NCI-H2107 treated with DMSO at 0.1 percent for 48 hours (cell line): ENCODE results near the gene GTF3C1.
"Not testable (repeated sequence)": the region's sequence is repeated elsewhere in the genome, so short reads cannot be mapped to it uniquely, and the experiment has no call there.

ENCODE experiments used
- DNase-seq: peaks from one replicate; lab custom pipeline; 2025; ENCODE audit not compliant: unreplicated experiment; lab: John Stamatoyannopoulos, UW

Gene GTF3C1

DNA sequence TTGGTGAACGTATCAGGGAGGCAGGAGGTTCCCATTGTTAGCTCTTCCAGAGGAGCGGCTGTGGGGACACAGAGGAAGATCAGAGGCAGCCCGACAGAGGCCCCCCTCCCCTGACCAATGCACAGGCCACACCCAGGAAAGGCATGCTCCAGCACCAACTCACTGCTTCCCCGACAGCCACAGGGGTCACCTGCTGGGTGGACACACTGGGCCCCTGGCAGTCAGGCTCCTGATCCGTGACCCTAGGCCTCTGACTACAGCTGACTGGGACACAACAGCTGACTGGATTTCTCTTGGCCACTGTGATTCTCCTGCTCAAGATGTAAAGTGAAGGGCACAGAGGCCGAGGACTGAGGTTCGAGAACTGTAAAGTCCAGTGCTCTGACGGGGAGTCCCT, 84.2 kb downstream of the GTF3C1 start:
- no peak for DNase-seq

DNA sequence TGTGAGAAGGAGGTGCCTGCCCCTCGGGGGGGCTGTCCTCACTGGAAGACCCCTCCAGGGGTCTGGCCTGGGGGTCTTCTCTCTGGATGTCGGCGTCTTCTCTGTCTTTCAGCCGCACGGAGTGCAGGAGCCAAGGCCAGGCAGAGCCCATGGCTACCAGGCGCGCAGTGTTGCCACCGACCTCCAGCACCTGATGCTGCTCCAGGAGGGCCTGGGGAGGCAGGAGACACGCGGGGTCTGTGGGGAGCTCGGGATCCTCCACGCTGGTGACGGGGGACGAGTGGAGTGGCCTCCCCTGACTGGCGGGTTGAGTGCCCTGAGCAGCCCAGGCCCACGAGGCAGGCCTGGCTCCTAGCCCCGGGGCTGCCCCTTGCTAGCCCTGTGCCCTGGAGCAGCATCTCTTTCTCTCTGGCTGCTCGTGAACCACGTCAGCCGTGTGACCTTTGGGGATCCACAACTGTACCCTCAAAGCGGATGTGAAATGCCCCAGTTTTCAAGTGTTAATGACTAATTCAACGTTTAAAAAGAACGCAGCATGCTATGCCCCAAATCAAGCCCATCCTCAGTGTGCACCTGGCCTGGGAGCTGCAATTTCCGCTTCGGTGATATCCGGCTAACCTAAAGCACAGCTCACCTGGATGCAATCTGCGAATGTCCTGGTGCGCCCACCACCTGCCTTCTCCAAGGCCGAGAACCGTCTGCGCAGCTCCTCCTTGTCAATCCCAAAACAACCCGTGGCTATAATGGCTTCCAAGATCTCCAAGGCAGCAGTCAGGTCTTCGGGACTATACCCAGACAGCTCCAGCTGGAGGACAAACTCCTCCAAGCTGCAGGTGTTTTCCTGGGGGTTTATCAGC, 84.9 kb downstream of the GTF3C1 start:
- no peak for DNase-seq

DNA sequence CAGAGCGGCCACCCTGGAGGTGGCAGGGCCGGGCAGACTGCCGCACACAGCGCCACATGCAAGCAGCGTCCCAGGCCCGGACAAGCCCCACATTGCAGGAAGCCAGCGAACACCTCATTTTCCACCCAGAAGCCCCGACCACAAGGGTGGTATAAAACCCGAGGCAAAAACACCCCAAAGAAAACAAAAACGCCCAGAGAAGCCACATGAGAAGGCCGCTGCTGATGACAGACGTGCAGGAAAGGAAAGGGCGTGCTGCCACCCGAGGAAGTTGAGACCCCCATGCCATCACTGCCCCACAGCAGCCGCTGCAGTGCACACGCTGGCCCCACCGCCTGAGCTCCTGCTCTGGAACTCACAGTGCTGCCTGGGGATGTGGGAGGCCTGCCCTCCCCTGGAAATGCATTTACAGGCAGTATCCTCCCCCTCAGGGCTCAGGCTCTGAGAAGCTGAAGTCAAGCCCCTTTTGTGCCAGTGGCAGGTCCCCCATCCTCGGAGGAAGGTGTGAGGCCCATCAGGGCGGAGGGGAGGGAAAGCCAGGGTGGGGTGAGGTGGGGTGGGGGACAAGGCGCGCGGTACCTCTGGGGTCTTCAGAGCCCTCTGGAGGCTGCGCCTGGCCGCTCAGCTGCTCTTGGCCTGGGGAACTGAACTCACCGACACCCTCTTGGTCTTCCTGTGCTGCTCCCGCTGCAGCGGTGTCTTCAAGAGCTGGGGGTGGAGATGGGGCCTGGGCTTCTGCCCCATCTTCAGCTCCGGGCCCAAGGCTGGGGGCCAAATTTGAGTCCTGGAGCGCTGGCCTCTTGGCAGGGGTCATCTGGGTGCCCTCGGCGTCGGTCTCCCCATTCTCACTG, 85.7 kb downstream of the GTF3C1 start:
- DNase-seq = no peak

DNA sequence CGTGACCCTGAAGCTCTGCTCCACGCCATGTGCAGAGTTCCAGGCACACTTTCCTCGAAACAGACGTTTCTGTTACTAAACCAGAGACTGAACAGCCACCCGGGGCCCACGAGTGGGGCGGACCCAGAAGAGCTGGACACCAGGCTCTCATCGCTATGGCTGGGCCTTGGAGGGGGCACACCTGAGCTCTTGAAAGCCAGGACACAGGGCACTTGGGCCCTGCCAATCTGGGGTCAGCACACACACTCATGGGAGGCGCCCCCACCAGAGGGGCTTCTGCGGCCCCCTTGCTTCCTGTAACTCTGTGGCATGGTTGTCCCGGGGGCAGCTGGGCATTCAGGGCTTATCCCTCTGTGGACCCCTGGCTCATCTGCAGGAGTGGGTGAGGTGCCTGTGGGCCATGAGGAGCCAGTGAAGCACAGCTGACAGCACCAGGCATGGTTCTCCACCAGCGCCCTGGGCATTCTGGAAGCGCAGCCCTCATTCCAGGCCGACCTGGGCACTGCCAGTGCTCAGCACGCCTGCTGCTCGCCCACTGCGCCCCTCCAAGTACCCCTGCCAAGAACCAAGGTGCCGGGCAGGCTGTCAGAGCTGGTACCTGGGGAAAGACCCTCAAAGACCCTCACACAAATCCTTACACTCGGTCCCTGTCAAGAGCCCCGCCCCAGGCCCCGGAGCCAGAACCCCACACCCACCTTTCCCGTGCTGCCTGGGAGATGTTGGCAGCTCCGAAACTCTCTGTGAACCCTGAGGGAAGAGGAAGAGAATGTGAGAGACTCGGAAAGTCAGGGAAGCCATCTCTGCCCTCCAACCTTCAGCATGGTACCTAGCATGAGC, 86.6 kb downstream of the GTF3C1 start:
- no peak for DNase-seq

DNA sequence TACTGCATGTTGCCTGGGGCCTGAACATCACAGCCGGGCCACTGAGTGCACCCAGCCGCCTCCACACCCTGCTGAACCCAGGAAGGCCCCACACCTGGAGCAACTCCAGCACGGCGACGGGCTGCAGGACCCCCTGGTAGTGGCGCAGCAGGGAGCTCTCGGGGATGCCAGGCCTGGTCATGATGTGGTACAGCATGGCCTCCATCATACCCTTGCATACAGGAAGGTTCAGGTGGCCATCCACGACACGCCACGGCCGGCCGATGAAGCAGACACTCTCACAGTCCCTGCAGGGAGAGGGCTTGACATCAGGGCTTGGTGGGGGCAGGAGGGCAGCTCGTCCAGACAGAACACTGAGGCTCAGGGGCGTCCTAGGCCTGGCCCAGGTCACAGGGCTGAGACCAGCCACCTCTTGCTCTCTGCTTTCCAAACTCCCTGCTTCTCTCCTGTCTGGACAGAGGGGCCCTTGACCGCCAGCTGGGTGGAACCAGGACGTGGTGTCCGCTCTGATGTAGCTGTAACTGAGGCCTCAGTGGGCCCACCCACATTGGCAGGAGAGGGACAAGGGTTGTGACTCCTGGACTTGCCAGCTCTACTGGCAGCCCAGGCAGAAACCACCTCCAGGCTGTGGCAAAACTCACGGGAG, 87.4 kb downstream of the GTF3C1 start:
- DNase-seq = no peak

DNA sequence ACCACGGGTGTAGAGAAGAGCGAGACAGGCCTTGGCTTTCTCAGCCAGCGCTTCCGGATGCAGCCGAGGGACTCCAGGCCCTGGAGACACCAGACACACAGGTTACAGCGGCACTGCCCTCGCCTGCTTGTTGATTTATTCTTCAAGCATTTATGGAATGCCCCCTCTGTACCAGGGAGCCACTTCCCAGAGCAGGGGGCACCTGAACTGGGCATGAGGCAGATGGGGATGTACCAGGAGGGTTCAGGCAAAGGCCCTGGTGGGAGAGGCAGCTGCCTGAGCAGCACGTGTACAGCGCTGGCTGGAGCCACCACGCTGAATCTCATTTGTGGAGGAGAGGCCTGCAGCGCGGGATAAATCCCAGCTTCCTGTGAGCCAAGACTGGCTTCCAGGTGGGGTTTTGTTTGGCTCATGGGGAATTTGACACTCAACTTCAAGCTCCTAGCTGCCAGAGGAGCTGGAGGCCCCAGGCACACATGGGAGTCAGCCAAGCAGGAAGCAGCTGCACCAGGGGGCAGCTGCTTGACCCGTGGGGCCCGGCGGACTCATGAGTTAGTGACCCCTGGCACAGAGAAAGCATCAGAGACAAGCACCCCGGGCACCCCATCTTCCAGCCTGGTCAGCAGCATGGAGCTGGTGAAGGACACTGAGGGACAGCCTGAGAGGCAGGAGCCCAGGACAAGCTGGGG, 88.1 kb downstream of the GTF3C1 start:
- peak; percentile 45 for DNase-seq

DNA sequence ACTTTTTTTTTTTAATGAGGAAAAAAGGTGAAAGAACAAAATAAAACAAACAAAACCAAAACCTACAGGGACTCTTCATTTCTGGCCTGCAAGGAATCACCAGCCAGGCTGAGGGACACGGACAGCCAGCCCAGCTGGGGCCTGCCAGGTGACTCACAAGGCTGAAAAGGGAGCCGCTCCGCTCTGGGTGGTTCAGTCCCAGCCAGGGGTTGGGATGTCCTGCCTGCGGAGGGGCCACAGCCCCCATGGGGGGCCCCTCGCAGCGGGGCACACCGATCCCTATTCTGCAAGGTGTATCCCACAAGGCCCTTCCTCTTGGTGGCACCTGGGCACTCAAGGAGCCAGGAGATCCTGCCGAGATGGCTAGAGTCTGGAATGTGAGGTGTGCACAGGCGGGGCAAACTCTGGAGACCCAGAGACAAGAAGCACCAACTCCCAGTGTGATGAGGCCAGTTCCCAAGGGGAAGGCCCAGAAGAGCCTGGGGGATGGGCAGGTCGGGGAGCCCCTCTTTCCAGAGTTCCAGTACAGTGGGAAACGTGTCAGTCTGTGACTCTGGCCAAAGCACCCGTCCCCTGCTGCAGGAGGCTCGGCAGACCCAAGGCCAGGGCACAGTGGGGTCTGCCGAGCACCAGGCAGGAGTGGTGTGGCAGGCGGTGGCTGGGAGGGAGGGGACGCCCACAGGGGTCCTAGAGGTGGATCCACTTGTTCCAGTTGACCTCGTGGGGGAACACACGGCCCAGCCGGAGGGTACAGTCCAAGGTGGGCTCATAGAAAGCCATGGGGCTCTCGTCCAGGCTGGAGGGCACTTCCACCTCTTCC, 88.8 kb downstream of the GTF3C1 start:
- DNase-seq = no peak

DNA sequence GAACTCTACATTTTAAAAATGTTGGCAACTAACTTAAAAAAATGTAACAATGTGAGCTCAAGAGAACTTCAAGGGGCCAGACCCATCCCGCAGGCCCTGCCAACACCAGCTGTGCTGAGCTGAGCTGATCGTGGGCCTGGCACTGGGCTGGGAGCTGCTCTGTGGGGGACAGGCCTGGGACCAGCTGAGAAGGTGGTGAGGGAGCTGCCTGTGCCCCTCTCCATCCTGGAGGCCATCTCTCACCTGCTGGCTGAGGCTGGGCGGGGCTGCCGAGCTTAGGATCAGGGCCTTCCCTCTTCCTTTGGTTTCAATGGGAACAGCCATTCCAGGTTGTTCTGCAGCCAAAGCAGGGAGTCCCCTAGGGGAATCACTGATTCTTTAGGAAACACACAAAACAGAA, 89.5 kb downstream of the GTF3C1 start:
- DNase-seq = no peak

DNA sequence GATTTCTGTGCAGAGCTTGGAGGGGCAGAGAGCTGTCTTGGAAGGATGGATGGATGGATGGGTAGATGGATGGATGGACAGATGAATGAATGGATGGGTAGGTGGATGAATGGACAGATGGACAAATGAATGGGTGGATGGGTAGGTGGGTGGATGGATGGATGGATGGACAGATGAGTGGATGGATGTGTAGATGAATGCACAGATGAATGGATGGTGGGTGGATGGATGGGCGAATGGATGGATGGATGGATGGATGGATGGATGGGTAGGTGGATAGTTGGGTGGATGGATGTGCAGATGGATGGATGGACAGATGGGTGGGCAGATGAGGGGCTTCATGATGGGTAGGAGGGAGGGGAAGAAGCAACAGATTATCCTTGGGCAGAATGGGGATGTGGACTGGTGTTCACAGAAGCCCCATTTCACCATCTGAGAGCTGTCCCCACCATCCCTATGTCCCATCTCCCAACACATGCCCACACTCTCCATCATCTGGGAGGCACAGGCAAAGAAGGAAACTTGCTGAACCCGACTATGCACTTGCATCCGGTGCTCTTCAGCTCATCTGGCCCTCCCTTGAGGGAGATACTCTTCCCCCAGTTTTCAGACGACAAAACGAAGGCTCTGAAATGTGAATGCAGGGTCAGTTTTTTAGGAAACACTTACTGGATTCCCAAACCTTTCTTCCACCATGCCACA, 90.6 kb downstream of the GTF3C1 start:
- no peak for DNase-seq

DNA sequence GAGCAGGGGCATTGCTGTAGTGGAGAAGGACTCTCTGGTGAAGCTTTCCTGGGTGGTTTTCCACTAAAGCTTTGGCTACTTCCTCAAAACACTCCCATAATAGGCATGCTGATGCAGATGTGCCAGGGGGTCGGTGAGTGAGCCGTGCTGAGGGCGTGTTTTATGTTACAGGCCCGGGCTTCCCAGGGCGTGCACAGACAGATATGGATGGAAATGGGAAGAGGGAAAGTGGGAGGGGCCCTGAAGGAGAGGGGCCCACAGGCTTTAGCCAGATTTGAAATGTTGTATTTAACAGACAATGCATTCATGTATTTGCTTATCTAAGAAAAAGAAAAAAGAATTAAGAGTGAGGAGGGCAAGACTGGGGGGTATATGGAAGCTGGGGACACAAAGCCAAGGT, 91.5 kb downstream of the GTF3C1 start:
- no peak for DNase-seq

DNA sequence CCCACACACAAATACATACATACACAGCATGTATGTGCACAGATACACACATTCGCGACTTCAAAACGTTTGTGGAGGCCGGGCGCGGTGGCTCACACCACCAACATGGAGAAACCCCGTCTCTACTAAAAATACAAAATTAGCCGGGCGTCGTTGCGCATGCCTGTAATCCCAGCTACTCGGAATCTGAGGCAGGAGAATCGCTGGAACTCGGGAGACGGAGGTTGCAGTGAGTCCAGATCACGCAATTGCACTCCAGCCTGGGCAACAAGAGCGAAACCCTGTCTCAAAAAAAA, 92.2 kb downstream of the GTF3C1 start:
- DNase-seq = not testable (repeated sequence)

DNA sequence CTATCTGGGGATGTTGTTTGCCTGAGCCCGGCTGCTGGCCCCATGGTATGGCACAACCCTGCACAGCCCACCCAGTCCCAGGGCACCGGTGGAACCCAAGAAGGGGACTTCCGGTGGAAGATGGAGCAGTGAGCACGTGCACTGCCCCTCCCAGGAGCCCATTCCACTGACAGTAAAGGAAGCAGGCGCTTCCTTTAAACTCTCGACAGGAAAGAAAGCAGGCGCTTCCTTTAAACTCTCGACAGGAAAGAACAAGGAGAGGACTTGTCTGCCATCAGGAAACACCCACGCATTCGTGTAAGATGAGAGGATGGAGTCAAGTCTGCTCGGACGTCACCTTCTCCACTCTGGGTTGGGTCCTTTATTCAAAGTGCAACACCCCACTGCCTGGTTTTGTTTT, 94.0 kb downstream of the GTF3C1 start:
- no peak for DNase-seq

DNA sequence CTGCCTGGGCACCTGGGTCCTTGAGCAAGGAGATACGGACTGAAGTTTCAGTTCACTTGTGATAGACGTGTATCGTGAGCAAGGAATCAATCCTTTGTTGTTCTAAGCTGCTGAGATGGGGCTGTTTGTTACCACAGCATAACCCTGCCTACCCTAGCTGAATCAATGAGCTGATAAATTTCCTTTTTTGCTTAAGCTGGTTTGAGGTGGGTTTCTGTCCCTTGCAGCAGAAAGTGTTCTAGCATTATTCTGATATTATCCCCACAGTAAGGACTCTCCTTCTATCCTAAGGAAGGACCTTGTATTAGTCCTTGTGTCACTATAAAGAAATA, 96.3 kb downstream of the GTF3C1 start:
- DNase-seq = no peak

DNA sequence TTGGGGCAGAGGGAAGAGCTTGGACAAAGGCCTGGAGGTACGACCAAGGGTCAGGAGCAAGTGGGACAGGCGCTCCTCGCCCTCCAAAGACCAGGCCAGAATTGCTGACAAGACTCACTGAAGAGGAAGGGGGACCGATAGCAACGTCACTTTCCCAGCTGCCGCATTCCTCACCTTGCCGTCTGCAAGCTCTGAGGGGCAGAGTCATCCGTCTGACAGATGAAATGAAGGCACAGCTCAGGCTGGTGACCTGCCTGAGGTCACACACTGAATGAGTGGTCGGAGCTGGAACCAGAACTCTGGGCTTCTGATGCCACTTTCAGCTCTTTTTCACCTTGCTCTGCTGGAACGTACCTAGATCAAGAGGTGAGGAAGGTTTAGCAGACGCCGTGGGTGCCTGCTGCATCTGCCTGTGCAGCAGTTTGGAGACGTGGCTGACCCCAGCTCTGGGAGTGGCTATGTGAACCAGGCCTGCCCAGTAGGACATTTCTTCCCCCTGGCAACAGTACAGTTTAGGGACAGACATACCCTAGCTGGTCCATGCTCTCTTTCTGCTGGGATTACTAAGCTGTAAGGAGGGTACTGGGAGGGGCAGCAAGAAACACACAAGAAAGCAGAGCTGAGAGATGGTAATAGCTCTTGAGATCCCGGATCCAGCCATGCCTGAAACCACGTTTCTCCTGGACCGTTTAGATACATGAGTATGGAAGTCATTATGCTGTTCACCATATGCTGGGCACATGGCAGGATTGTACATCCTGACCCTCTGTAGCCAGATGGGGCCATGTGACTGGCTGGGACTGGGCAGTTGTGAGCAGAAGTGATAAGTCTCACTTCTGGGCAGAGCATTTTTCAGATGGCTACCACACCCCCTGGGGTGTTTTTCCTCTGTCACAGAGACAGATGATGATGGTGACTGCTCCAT, 96.9 kb downstream of the GTF3C1 start:
- DNase-seq = no peak

DNA sequence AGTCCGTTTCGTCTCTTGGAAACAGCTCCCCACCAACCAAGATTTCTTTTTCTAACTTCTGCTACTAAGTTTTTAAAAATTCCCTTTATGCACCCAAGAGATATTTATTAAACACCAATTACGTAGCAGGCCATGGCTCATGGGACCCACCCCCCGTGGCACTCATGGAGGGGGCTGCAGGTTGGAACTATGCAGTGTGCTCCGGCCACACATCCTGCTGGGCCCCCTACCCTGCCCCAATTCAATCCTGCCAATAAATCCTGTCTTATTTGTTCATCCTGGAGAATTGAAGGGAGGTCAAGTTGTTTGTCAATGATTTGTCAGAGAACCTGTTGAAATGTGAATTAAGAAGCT, 99.5 kb downstream of the GTF3C1 start:
- DNase-seq = no peak

DNA sequence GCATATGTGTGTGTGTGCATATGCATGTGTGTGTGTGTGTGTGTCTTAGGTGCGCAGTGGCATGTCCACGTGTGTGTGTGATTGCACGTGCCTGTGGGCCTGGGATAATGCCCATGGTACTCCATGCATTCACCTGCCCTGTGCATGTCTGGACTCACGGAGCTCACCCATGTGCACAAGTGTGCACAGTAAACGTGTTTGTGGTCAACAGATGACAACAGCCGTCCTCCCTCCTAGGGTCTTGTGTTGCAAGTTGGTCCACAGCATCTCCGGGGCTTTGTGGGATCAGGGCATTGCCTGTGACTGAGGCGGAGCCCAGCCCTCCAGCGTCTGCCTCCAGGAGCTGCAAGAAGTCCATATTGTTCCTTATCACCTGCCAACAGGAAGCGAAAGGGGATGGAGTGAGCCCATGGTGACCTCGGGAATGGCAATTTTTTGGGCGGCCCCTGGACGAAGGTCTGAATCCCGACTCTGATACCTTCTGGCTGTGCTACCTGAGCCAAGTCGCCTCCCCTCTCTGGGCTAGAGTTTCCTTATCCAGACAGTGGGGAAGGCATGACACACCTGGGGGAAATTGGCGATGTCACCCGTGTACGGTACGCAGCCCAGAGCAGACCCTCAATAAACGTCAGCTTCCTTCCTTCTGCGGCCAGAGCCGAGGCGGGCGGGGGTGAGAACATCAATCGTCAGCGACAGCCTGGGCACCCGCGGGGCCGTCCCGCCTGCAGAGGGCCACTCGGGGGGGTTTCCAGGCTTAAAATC, 100.1 kb downstream of the GTF3C1 start:
- DNase-seq = no peak
